Measurements from ENCODE around the gene ARMS2.

DNA sequence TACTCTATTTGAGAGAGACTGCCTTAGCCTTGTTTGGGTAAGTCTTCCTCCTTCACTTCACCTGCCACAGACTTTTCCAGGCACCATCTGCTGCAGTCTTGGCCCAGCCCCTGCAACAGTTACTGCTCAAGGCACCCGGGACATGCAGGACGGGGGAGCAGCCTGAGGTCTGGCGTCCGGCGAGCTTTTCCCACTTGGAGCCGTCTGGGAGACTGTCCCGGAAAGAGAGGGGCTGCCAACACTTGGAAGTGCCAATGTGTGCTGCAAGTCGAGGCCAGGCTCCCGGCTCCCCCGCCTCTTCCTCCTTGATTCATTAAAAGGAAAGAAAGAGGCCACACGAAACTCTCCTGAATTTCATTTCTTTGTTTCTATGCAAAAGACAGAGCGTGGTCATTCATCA lies 20.6 kb downstream of the ARMS2 start:
- TF ChIP-seq CTCF (conservative IDR thresholded peaks at IDR 0.05; ENCODE audit: low read depth, low read length) (no peak), EZH2 (IDR thresholded peaks at IDR 0.05; ENCODE audit: low read length, unreplicated experiment) (no peak)
